HepG2 (cell line): ENCODE results near the gene TXN2. TPM values are rescaled to one million over a fixed set of nuclear protein-coding genes. Genes with fewer than 3 reads are reported as not detected.

Experiments
- ARNT2 ChIP-seq: sonication (generic); formaldehyde crosslinking; IDR thresholded peaks from 2 replicates; pipeline ENCODE4 v1.8.0; 2022; ENCODE audit warnings: mild to moderate bottlenecking, low read depth, missing genetic modification reagents, moderate library complexity
- ATF5 ChIP-seq: sonication (generic); formaldehyde crosslinking; IDR thresholded peaks from 2 replicates; pipeline ENCODE4 v1.4.0; 2020; ENCODE audit warnings: mild to moderate bottlenecking, low read depth, missing genetic modification reagents
- ETS1 ChIP-seq: sonication (generic); formaldehyde crosslinking; IDR thresholded peaks from 2 replicates; pipeline ENCODE4 v1.4.0; 2020; ENCODE audit warnings: missing genetic modification reagents
- ETV5 ChIP-seq: IDR thresholded peaks from 2 replicates; pipeline ENCODE4 v1.6.1; 2018; ENCODE audit warnings: missing biosample characterization, missing genetic modification reagents, inconsistent platforms, borderline replicate concordance
- FIP1L1 ChIP-seq: fragments of 200-400 bp; formaldehyde crosslinking; IDR thresholded peaks from 2 replicates; pipeline ENCODE4 v1.6.1; 2018; ENCODE audit warnings: low read depth, mild to moderate bottlenecking, low read length, moderate library complexity, borderline replicate concordance; ENCODE audit not compliant: insufficient read depth
- HNF4A ChIP-seq: sonication (generic); formaldehyde crosslinking; IDR thresholded peaks from 2 replicates; pipeline ENCODE4 v1.4.0; 2020; ENCODE audit warnings: missing genetic modification reagents
- HNRNPK ChIP-seq: fragments of 200-400 bp; formaldehyde crosslinking; IDR thresholded peaks from 2 replicates; pipeline ENCODE4 v1.6.1; 2018; ENCODE audit warnings: low read length, low read depth, moderate library complexity, mild to moderate bottlenecking; ENCODE audit not compliant: poor library complexity, severe bottlenecking
- RNF219 ChIP-seq: sonication (generic); formaldehyde crosslinking; IDR thresholded peaks from 2 replicates; pipeline ENCODE4 v1.5.0; 2020; ENCODE audit warnings: mild to moderate bottlenecking, missing genetic modification reagents
- SCMH1 ChIP-seq: sonication (generic); formaldehyde crosslinking; IDR thresholded peaks from 2 replicates; pipeline ENCODE4 v1.9.0; 2021; ENCODE audit warnings: missing genetic modification reagents, mild to moderate bottlenecking, borderline replicate concordance
- YEATS4 ChIP-seq: sonication (generic); formaldehyde crosslinking; IDR thresholded peaks from 2 replicates; pipeline ENCODE4 v1.4.0; 2020; ENCODE audit warnings: missing genetic modification reagents, borderline replicate concordance
- ZNF160 ChIP-seq: sonication (generic); formaldehyde crosslinking; IDR thresholded peaks from 2 replicates; pipeline ENCODE4 v1.8.0; 2022; ENCODE audit warnings: mild to moderate bottlenecking, inconsistent platforms, missing genetic modification reagents
- ZNF275 ChIP-seq: sonication (generic); formaldehyde crosslinking; IDR thresholded peaks from 2 replicates; pipeline ENCODE4 v1.8.0; 2022; ENCODE audit warnings: missing genetic modification reagents, mild to moderate bottlenecking, inconsistent platforms, borderline replicate concordance
- ZNF468 ChIP-seq: sonication (generic); formaldehyde crosslinking; IDR thresholded peaks from 2 replicates; pipeline ENCODE4 v1.8.0; 2022; ENCODE audit warnings: mild to moderate bottlenecking, moderate library complexity, missing genetic modification reagents
- ZNF512 ChIP-seq: sonication (generic); formaldehyde crosslinking; IDR thresholded peaks from 2 replicates; pipeline ENCODE4 v1.4.0; 2020; ENCODE audit warnings: mild to moderate bottlenecking, missing genetic modification reagents
- ZNF552 ChIP-seq: sonication (generic); formaldehyde crosslinking; IDR thresholded peaks from 2 replicates; pipeline ENCODE4 v1.9.0; 2022; ENCODE audit warnings: missing genetic modification reagents, mild to moderate bottlenecking, borderline replicate concordance
- ZNF563 ChIP-seq: sonication (generic); formaldehyde crosslinking; IDR thresholded peaks from 2 replicates; pipeline ENCODE4 v1.8.0; 2022; ENCODE audit warnings: mild to moderate bottlenecking, moderate library complexity, missing genetic modification reagents
- polyA plus RNA-seq, 8 experiments: library from polyadenylated mRNA; depleted of rRNA in 3 of 8; stranded (reverse) in 7 of 8; unstranded in 1 of 8; fragments of >200 nt; fragmentation: Illumina TruSeq in 4 of 8; extraction: Trizol in 4 of 8; gene quantifications; 2 replicates each; pipeline versions ENCODE4 v1.2.1 to v1.2.3, GENCODE V29; 2011 to 2016; ENCODE audit warnings: low read depth in 4 of 8, missing spikeins in 1 of 8, mixed read lengths in 1 of 8; ENCODE audit not compliant: insufficient read depth in 1 of 8
- total RNA-seq, 5 experiments: library from RNA; depleted of rRNA; stranded (reverse); fragments of >200 nt; fragmentation: Illumina TruSeq; extraction: Trizol; gene quantifications; 2 replicates each; pipeline ENCODE4 v1.2.3, GENCODE V29; 2016; ENCODE audit warnings: low read depth in 1 of 5

TXN2 gene
- total and polyA plus RNA-seq, 2 of the 13 experiments (the other 11 are each of a cell fraction or from before 2014, with no cell fraction given) = 41.4 to 109 TPM

GRCh38 chr22:36419177-36419911 lies 62.1 kb downstream of the TXN2 start (continued):
- TF ChIP-seq ETV5 (CRISPR knock-in tag) = peak; percentile 84; the same call in 1 of the 2 replicates
- no peak for TF ChIP-seq ARNT2
- TF ChIP-seq ATF5 (CRISPR knock-in tag) = no peak
- no peak for TF ChIP-seq FIP1L1
- no peak; the same call in 1 of the 2 replicates for TF ChIP-seq ZNF552 (CRISPR knock-in tag)
- TF ChIP-seq SCMH1 (CRISPR knock-in tag) = no peak
- TF ChIP-seq YEATS4 (CRISPR knock-in tag) = peak; percentile 61
- no peak; the same call in 1 of the 2 replicates for TF ChIP-seq ZNF275 (CRISPR knock-in tag)
- TF ChIP-seq ZNF512 (CRISPR knock-in tag) = peak; percentile 72; the same call in 1 of the 2 replicates
- TF ChIP-seq HNF4A (CRISPR knock-in tag) = peak; percentile 97
- TF ChIP-seq ZNF468 (CRISPR knock-in tag) = no peak
- TF ChIP-seq RNF219 (CRISPR knock-in tag) = no peak
- no peak for TF ChIP-seq ZNF160 (CRISPR knock-in tag)
- TF ChIP-seq ZNF563 (CRISPR knock-in tag) = no peak
- TF ChIP-seq ETS1 = no peak
- TF ChIP-seq HNRNPK = no peak
